RPMI7951 (cell line): ENCODE measurements around the gene TNFRSF1A. TPM values are rescaled to one million over a fixed set of nuclear protein-coding genes. Genes with fewer than 3 reads are reported as not detected.
"Not testable (repeated sequence)": the region's sequence is repeated elsewhere in the genome, so short reads cannot be mapped to it uniquely, and the experiment has no call there.

Experiments used
- DNase-seq: peaks from one replicate; pipeline ENCODE4 v3.0.0-alpha.2; 2012; ENCODE audit warnings: low read depth
- total RNA-seq: library from RNA; depleted of rRNA; stranded (reverse); fragments of >200 nt; shearing (Covaris generic); gene quantifications from 2 replicates; pipeline ENCODE4 v1.2.3, GENCODE V29; 2014

Gene TNFRSF1A
- total RNA-seq, 1 experiment from 2014 or later: 91.2 TPM

- no peak for DNase-seq
These were observed 14.5 kb upstream of the TNFRSF1A start for GRCh38 chr12:6356374-6356820.

GRCh38 chr12:6355491-6356373, 13.9 kb upstream of the TNFRSF1A start:
- no peak for DNase-seq

GRCh38 chr12:6354495-6355393, 12.9 kb upstream of the TNFRSF1A start:
- DNase-seq: no peak

GRCh38 chr12:6352193-6353173, 10.6 kb upstream of the TNFRSF1A start:
- no peak for DNase-seq

- DNase-seq: no peak
These were observed 9.7 kb upstream of the TNFRSF1A start for GRCh38 chr12:6351622-6352021.

GRCh38 chr12:6347367-6348338, 5.8 kb upstream of the TNFRSF1A start:
- DNase-seq: peak; percentile 62

- DNase-seq: no peak
These were observed 5.1 kb upstream of the TNFRSF1A start for GRCh38 chr12:6346942-6347341.

GRCh38 chr12:6346235-6346832, 4.5 kb upstream of the TNFRSF1A start:
- DNase-seq: no peak

GRCh38 chr12:6345319-6346091, 3.6 kb upstream of the TNFRSF1A start:
- peak; percentile 92 for DNase-seq

- DNase-seq: not testable (repeated sequence)
These were observed 2.3 kb upstream of the TNFRSF1A start for GRCh38 chr12:6344101-6344660.

GRCh38 chr12:6343518-6343917, 1.6 kb upstream of the TNFRSF1A start:
- no peak for DNase-seq

GRCh38 chr12:6342140-6342889, 439 bp upstream of the TNFRSF1A start:
- DNase-seq: no peak

GRCh38 chr12:6340745-6341416, 995 bp downstream of the TNFRSF1A start:
- no peak for DNase-seq

- DNase-seq: peak; percentile 66
These were observed 1.7 kb downstream of the TNFRSF1A start for GRCh38 chr12:6340032-6340638.

GRCh38 chr12:6338955-6339354, 2.9 kb downstream of the TNFRSF1A start:
- DNase-seq: no peak

GRCh38 chr12:6338536-6338935, 3.3 kb downstream of the TNFRSF1A start:
- DNase-seq: not testable (repeated sequence)

GRCh38 chr12:6337958-6338433, 3.9 kb downstream of the TNFRSF1A start:
- no peak for DNase-seq
